Immature natural killer cell (primary cell): ENCODE data around the gene FLNB. TPM values are rescaled to one million over a fixed set of nuclear protein-coding genes. Genes with fewer than 3 reads are reported as not detected.

Source experiments
- DNase-seq, 3 donors: peaks; one replicate each; pipeline ENCODE4 v3.0.0; 2022; ENCODE audit warnings: mixed read lengths in 1 of 3
- H3K27ac Mint-ChIP-seq, 6 donors: one replicate each; pipeline ENCODE4 v1.8.0; 2020; ENCODE audit warnings: mixed read lengths in 6 of 6, mild to moderate bottlenecking in 5 of 6, inconsistent platforms in 4 of 6, moderate library complexity in 3 of 6
- H3K27me3 Mint-ChIP-seq, 3 donors: one replicate each; pipeline ENCODE4 v1.8.0; 2020 to 2021; ENCODE audit warnings: low read depth in 3 of 3, mild to moderate bottlenecking in 3 of 3, mixed read lengths in 3 of 3, moderate library complexity in 3 of 3, inconsistent platforms in 1 of 3
- H3K36me3 Mint-ChIP-seq, 3 donors: one replicate each; pipeline ENCODE4 v1.8.0; 2020; ENCODE audit warnings: mixed read lengths in 3 of 3, inconsistent platforms in 2 of 3, mild to moderate bottlenecking in 2 of 3
- H3K4me1 Mint-ChIP-seq, 2 donors: one replicate each; pipeline ENCODE4 v1.8.0; 2020; ENCODE audit warnings: inconsistent platforms in 2 of 2, mild to moderate bottlenecking in 2 of 2, mixed read lengths in 2 of 2, moderate library complexity in 1 of 2
- H3K4me3 Mint-ChIP-seq, 5 donors: one replicate each; pipeline ENCODE4 v1.8.0; 2020; ENCODE audit warnings: mild to moderate bottlenecking in 5 of 5, mixed read lengths in 5 of 5, inconsistent platforms in 3 of 5, moderate library complexity in 3 of 5
- H3K9me3 Mint-ChIP-seq, 6 donors: one replicate each; pipeline ENCODE4 v1.8.0; 2020; ENCODE audit warnings: mild to moderate bottlenecking in 6 of 6, mixed read lengths in 6 of 6, inconsistent platforms in 4 of 6, moderate library complexity in 3 of 6
- polyA plus RNA-seq, 3 donors: library from polyadenylated mRNA; unstranded; fragments of 300-500 nt; fragmentation: Illumina TruSeq; gene quantifications; one replicate each; pipeline ENCODE4 v1.2.3, GENCODE V29; 2021

Gene FLNB
- 10 to 100 TPM in 1 of 3 donors, 1 to 10 TPM in 1, under 1 TPM in 1; 0.94 to 14.9 (median 7.5) TPM for polyA plus RNA-seq

GRCh38 chr3:58008141-58009025, at the start of gene FLNB:
Gene FLNB (plus strand): TSS chr3:58008422. CDS start chr3:58008565, 143 bp downstream.
- no peaks in the 10 kb centered on the region for H3K36me3 Mint-ChIP-seq
- peak within 1 kb of the TSS; percentile 14 to 85 (median 74) for H3K27ac Mint-ChIP-seq
- peaks cover 0 to 9% (median 3%) of the 10 kb centered on the region in 3 donors for H3K27me3 Mint-ChIP-seq
- peak within 1 kb of the TSS; percentile 74 to 91 (median 88) for H3K4me3 Mint-ChIP-seq
- DNase-seq = peak; percentile 64 to 76 (median 69)
- no peaks in the 10 kb centered on the region for H3K9me3 Mint-ChIP-seq
- H3K4me1 Mint-ChIP-seq = peaks cover 23 to 29% of the 10 kb centered on the region in 2 donors

DNA sequence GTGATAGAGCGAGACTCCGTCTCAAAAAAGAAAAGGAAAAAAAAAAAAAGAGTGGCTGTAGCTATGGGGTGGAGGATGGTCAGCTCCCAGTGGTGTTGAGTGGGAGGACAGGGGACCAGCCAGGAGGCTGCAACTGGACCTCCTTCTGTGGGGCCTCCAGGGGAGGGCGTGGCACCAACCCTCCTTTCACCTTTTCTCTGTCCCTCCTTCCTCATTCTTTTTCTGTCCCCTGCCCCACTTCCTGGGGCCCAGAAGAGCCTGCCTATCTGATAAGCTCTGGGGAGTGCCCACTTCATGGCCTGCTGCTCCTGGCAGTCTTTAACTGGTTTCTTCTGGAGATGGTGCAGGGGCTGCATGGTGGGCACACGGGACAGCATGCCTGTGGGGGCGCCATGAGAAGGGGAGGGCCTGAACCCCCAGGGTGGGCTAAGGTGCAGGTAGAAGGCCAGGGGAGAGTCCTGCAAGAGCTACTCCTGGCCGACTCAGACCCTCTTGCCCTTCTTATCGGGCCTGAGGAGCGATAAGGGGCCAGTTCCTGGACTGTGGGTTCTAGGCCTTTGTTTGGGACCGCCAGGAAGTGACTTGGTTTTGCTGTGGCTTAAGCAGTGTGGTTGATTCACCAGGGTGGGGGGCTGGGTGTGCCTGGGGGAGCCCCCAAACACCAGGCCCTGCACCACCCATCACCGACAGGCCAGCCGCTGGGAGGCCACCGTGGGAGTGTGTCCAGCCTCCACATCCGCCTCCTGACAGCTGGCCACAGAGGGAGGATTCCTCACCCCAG, 49.4 kb upstream of the FLNB start:
- Mint-ChIP-seq H3K27me3 (peaks cover 0 to 6% (median 1%) of the 10 kb centered on the region in 3 donors), H3K4me1 (peaks cover 16 to 26% of the 10 kb centered on the region in 2 donors), H3K4me3 (peak overlapping the region; percentile 51 to 73 (median 64)), H3K36me3 (no peaks in the 10 kb centered on the region), H3K9me3 (peaks cover 0 to 1% (median 0%) of the 10 kb centered on the region in 6 donors), H3K27ac (peak overlapping the region in 4 of 6 donors; percentile 43 to 75 (median 67))
- peak; percentile 4 to 31 (median 24) for DNase-seq

DNA sequence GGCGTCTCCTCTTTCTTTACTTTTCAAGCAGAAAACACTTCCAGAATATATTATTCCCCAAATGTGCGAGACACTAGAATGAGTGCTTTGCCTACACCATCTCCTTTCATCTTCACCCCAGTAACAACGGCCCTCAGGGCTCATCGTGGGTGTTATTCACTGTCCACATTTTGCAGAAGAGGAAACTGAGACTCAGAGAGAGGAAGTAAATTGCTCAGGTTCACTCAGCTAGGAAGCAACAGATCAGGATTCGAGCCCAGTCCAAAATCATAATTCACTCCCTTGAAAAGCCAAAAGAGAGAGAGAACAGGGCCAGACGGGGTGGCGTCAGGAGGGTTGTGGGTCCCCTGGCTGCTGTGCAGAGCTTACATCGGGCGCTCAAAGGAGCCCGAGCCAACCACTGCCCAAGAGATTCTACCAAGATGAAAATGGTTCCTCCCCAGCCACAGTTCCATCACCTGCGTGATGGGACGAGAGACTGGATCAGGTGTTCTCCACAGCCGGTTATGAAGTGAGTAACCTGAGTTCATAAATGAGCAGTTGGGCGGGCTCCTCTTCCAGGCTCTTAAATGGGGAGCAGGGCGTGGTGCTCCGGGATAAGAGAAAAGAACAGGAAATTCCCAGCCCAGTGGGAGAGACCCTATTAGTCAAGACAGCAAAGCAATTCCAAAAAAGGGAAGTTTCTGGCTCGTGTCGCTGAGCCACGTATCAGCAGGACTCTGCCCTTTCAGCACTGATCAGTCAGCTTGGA, 48.6 kb upstream of the FLNB start:
- Mint-ChIP-seq H3K36me3 (no peaks in the 10 kb centered on the region), H3K4me1 (peaks cover 16 to 26% of the 10 kb centered on the region in 2 donors), H3K27me3 (peaks cover 0 to 4% (median 1%) of the 10 kb centered on the region in 3 donors), H3K9me3 (peaks cover 0 to 1% (median 0%) of the 10 kb centered on the region in 6 donors), H3K27ac (peak overlapping the region; percentile 10 to 75 (median 64)), H3K4me3 (peak overlapping the region; percentile 24 to 73 (median 61))
- peak in 1 of 3 donors; percentile 3 for DNase-seq

DNA sequence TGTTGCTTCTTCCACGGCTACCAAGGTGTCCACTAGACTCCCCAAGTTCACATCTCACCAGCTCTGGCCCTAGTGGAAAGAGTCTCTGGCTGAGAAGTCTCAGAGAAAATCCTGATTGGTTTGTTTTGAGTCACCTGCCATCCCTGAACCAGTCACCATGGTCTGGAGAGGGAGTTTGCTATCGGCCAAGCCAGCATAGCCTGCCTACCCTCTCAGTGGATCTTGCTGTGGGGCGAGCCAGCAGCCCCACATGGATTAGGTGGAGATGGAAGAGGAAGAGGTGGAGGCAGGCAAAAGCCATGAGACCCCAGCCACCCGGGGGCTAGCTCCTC, 48.1 kb upstream of the FLNB start:
- no peak overlapping the region for H3K4me3 Mint-ChIP-seq
- peaks cover 0 to 4% (median 1%) of the 10 kb centered on the region in 3 donors for H3K27me3 Mint-ChIP-seq
- peaks cover 0 to 1% (median 0%) of the 10 kb centered on the region in 6 donors for H3K9me3 Mint-ChIP-seq
- no peaks in the 10 kb centered on the region for H3K36me3 Mint-ChIP-seq
- H3K27ac Mint-ChIP-seq = peak overlapping the region in 2 of 6 donors; percentile 7 to 69
- DNase-seq = no peak
- peaks cover 16 to 26% of the 10 kb centered on the region in 2 donors for H3K4me1 Mint-ChIP-seq

- peaks cover 16 to 26% of the 10 kb centered on the region in 2 donors for H3K4me1 Mint-ChIP-seq
- no peaks in the 10 kb centered on the region for H3K36me3 Mint-ChIP-seq
- DNase-seq = no peak
- H3K4me3 Mint-ChIP-seq = no peak overlapping the region
- peaks cover 0 to 1% (median 0%) of the 10 kb centered on the region in 6 donors for H3K9me3 Mint-ChIP-seq
- H3K27ac Mint-ChIP-seq = no peak overlapping the region
- peaks cover 0 to 4% (median 1%) of the 10 kb centered on the region in 3 donors for H3K27me3 Mint-ChIP-seq
These were observed 46.9 kb upstream of the FLNB start for GRCh38 chr3:57961177-57961827.

DNA sequence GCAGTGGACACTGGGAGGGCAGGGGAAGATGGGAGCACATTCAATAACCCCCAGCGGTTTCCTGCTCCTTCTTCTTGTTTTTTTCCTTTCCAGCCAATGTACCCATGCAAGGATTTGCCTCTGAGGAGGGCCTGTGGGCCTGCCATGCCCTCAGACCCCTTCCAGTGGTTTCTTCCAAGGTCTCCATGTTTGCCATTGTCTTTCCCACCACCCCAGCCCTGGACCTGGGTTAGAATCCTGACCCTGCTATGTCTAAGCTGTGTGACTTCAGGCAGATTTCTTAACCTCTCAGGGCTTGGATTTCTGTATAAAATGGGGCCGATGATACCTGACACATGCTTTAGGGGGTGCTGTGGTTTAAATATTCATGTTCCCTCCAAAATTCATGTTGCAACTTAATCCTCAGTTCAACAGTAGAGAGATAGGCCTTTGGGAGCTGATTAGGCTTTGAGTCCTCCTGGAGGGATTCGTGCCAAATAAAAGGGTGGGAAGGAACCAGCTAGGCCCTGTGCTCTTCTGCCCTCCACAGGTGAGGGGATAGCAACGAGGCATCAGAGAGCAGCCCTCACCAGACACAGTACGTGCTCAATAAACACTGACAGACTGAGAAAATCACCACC, 46.3 kb upstream of the FLNB start:
- H3K27me3 Mint-ChIP-seq = peaks cover 0 to 4% (median 1%) of the 10 kb centered on the region in 3 donors
- H3K4me1 Mint-ChIP-seq = peaks cover 16 to 26% of the 10 kb centered on the region in 2 donors
- no peak for DNase-seq
- peak overlapping the region in 3 of 6 donors; percentile 29 to 50 (median 30) for H3K27ac Mint-ChIP-seq
- peaks cover 0 to 1% (median 0%) of the 10 kb centered on the region in 6 donors for H3K9me3 Mint-ChIP-seq
- H3K36me3 Mint-ChIP-seq = no peaks in the 10 kb centered on the region
- peak overlapping the region in 1 of 5 donors; percentile 15 for H3K4me3 Mint-ChIP-seq

- Mint-ChIP-seq H3K27ac (peak overlapping the region in 3 of 6 donors; percentile 17 to 68 (median 30)), H3K4me1 (peaks cover 16 to 26% of the 10 kb centered on the region in 2 donors), H3K27me3 (peaks cover 0 to 1% (median 1%) of the 10 kb centered on the region in 3 donors)
These were observed 45.8 kb upstream of the FLNB start for GRCh38 chr3:57962448-57962834.

GRCh38 chr3:57963811-57964346, 44.3 kb upstream of the FLNB start:
- Mint-ChIP-seq H3K27me3 (peaks cover 0 to 3% (median 2%) of the 10 kb centered on the region in 3 donors), H3K4me3 (no peak overlapping the region), H3K9me3 (peaks cover 0 to 1% (median 0%) of the 10 kb centered on the region in 6 donors), H3K27ac (no peak overlapping the region), H3K4me1 (peaks cover 9 to 14% of the 10 kb centered on the region in 2 donors), H3K36me3 (peaks cover 0 to 4% (median 0%) of the 10 kb centered on the region in 3 donors)
- no peak for DNase-seq

More at GRCh38 chr3:57962448-57962834, 45.8 kb upstream of the FLNB start:
- no peak for DNase-seq
- Mint-ChIP-seq H3K9me3 (peaks cover 0 to 2% (median 0%) of the 10 kb centered on the region in 6 donors), H3K36me3 (no peaks in the 10 kb centered on the region), H3K4me3 (no peak overlapping the region)

DNA sequence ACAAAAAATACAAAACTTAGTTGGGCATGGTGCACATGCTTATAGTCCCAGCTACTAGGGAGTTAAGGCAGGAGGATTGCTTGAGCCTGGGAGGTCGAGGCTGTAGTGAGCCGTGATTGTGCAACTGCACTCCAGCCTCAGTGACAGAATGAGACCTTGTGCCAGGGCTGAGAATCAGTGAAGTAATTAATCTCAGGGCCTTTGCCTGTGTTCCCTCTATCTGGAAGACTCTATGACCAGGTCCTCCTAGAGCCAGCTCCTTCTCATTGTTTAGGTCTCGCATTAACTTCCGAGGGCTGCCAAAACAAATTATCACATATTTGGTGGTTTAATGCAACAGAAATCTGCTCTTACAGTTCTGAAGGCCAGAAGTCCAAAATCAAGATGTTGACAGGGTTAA, 41.4 kb upstream of the FLNB start:
- Mint-ChIP-seq H3K36me3 (peaks cover 0 to 4% (median 0%) of the 10 kb centered on the region in 3 donors), H3K27ac (no peak overlapping the region), H3K4me1 (no peaks in the 10 kb centered on the region), H3K4me3 (no peak overlapping the region), H3K9me3 (peaks cover 0 to 1% (median 0%) of the 10 kb centered on the region in 6 donors), H3K27me3 (peaks cover 0 to 2% (median 2%) of the 10 kb centered on the region in 3 donors)
- no peak for DNase-seq

- Mint-ChIP-seq H3K9me3 (peaks cover 0 to 1% (median 0%) of the 10 kb centered on the region in 6 donors), H3K27ac (no peak overlapping the region), H3K36me3 (peaks cover 0 to 4% (median 0%) of the 10 kb centered on the region in 3 donors), H3K4me3 (no peak overlapping the region), H3K4me1 (no peaks in the 10 kb centered on the region), H3K27me3 (peaks cover 0 to 5% (median 2%) of the 10 kb centered on the region in 3 donors)
- DNase-seq = no peak
These were observed 40.6 kb upstream of the FLNB start for GRCh38 chr3:57967590-57967989.

DNA sequence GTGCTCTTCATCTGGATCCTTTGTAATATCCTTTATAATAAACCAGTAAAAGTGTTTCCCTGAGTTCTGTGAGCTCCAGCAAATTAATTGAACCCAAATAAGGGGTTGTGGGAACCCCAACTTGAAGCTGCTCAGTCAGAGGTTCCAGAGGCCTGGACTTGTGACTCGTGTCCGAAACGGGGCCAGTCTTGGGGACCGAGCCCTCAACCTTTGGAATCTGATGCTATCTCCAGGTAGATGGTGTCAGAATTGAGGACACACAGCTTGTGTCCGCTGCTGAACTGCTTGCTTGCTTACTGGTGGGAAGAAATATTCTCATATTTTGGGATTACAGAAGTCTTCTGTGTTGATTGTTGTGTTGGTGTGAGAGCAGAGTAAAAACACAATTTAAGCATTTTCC, 39.7 kb upstream of the FLNB start:
- no peak for DNase-seq
- Mint-ChIP-seq H3K4me3 (no peak overlapping the region), H3K27me3 (peaks cover 0 to 5% (median 3%) of the 10 kb centered on the region in 3 donors), H3K4me1 (no peaks in the 10 kb centered on the region), H3K36me3 (peaks cover 0 to 4% (median 0%) of the 10 kb centered on the region in 3 donors), H3K9me3 (peaks cover 0 to 1% (median 0%) of the 10 kb centered on the region in 6 donors), H3K27ac (no peak overlapping the region)

- no peak for DNase-seq
- Mint-ChIP-seq H3K36me3 (peaks cover 0 to 4% (median 0%) of the 10 kb centered on the region in 3 donors), H3K4me3 (no peak overlapping the region), H3K9me3 (peaks cover 0 to 1% (median 0%) of the 10 kb centered on the region in 6 donors), H3K4me1 (no peaks in the 10 kb centered on the region), H3K27me3 (peaks cover 0 to 5% (median 3%) of the 10 kb centered on the region in 3 donors), H3K27ac (no peak overlapping the region)
These were observed 36.2 kb upstream of the FLNB start for GRCh38 chr3:57971975-57972374.
